IMR-90 (cell line): ENCODE data around the gene PSMD9. TPM values are rescaled to one million over a fixed set of nuclear protein-coding genes. Genes with fewer than 3 reads are reported as not detected.
A peak's percentile ranks its signal among the peaks of the same experiment; 100 is the strongest.
"Not testable (repeated sequence)": the region's sequence is repeated elsewhere in the genome, so short reads cannot be mapped to it uniquely, and the experiment has no call there.

Experiments
- ATAC-seq: fragments of 200-7000 bp; cut with Tn5 transposase; 2 replicates; pipeline ENCODE4 v1.9.1; 2020; ENCODE audit warnings: low read depth, mild to moderate bottlenecking, moderate library complexity
- BruUV-seq: library from RNA; stranded (reverse); fragments of 400-500 nt; replicated peaks from 2 replicates; lab custom pipeline; 2021; lab: Mats Ljungman, UMichigan
- CTCF ChIA-PET: fragments of 300-600 bp; formaldehyde crosslinking; extraction: SDS; loops from one replicate; lab custom pipeline; 2021; ENCODE audit warnings: antibody characterized with exemption; lab: Yijun Ruan, JAX
- POLR2A ChIA-PET: fragments of 300-600 bp; sonication (Branson Sonifier 250); formaldehyde crosslinking; loops from one replicate; lab custom pipeline; 2022; ENCODE audit warnings: antibody characterized with exemption; ENCODE audit not compliant: unreplicated experiment; lab: Charles Lee
- DNase-seq: peaks from one replicate; pipeline ENCODE4 v3.0.0; 2013
- H2AFZ ChIP-seq: replicated peaks from 2 replicates; pipeline ENCODE3; 2013; ENCODE audit warnings: low read length, mild to moderate bottlenecking; ENCODE audit not compliant: poor library complexity
- H2AK5ac ChIP-seq: 2 replicates; pipeline ENCODE4 v1.6.1; 2013; ENCODE audit warnings: low read depth, low read length, inconsistent platforms
- H2AK9ac ChIP-seq: replicated peaks from 2 replicates; pipeline ENCODE3; 2013; ENCODE audit warnings: mild to moderate bottlenecking, low read depth, low read length, moderate library complexity; ENCODE audit not compliant: poor library complexity
- H2BK120ac ChIP-seq: 2 replicates; pipeline ENCODE4 v1.6.1; 2013; ENCODE audit warnings: low read depth, low read length, inconsistent platforms
- H2BK15ac ChIP-seq: 3 replicates; pipeline ENCODE4 v1.6.1; 2013; ENCODE audit warnings: low read depth, low read length, inconsistent platforms
- H2BK20ac ChIP-seq: 2 replicates; pipeline ENCODE4 v1.6.1; 2013; ENCODE audit warnings: low read depth, mild to moderate bottlenecking, inconsistent platforms, low read length, moderate library complexity
- H2BK5ac ChIP-seq: 2 replicates; pipeline ENCODE4 v1.6.1; 2013; ENCODE audit warnings: mild to moderate bottlenecking, low read depth, low read length, inconsistent platforms; ENCODE audit not compliant: poor library complexity, severe bottlenecking
- H3K14ac ChIP-seq: replicated peaks from 2 replicates; pipeline ENCODE4 v1.6.1; 2013; ENCODE audit warnings: low read depth, low read length, inconsistent platforms
- H3K18ac ChIP-seq: 2 replicates; pipeline ENCODE4 v1.6.1; 2013; ENCODE audit warnings: low read depth, low read length, control low read depth
- H3K23ac ChIP-seq: 2 replicates; pipeline ENCODE4 v1.6.1; 2013; ENCODE audit warnings: low read depth, low read length, inconsistent platforms
- H3K27ac ChIP-seq: 2 replicates; pipeline ENCODE4 v1.5.1; 2013; ENCODE audit warnings: mild to moderate bottlenecking, control low read depth, low read length; ENCODE audit not compliant: insufficient read depth
- H3K27me3 ChIP-seq: 2 replicates; pipeline ENCODE4 v1.6.1; 2013; ENCODE audit warnings: low read length; ENCODE audit not compliant: control insufficient read depth, insufficient read depth
- H3K36me3 ChIP-seq: 2 replicates; pipeline ENCODE4 v1.6.1; 2013; ENCODE audit warnings: low read length, mixed read lengths; ENCODE audit not compliant: control insufficient read depth, insufficient read depth
- H3K4ac ChIP-seq: 2 replicates; pipeline ENCODE4 v1.6.1; 2013; ENCODE audit warnings: low read depth, low read length, inconsistent platforms
- H3K4me1 ChIP-seq: 2 replicates; pipeline ENCODE4 v1.6.1; 2013; ENCODE audit warnings: low read length, mixed read lengths; ENCODE audit not compliant: control insufficient read depth, insufficient read depth
- H3K4me2 ChIP-seq: 2 replicates; pipeline ENCODE4 v1.6.1; 2013; ENCODE audit warnings: low read depth, mild to moderate bottlenecking, control low read depth, low read length, moderate library complexity
- H3K4me3 ChIP-seq: 2 replicates; pipeline ENCODE4 v1.5.1; 2013; ENCODE audit warnings: low read depth, mild to moderate bottlenecking, control low read depth, low read length, moderate library complexity; ENCODE audit not compliant: insufficient read depth
- H3K56ac ChIP-seq: 2 replicates; pipeline ENCODE4 v1.6.1; 2013; ENCODE audit warnings: low read length, inconsistent platforms; ENCODE audit not compliant: insufficient read depth; ENCODE audit errors: extremely low read depth
- H3K79me1 ChIP-seq, 2 experiments: 2 replicates each; pipeline ENCODE4 v1.6.1; 2013; ENCODE audit warnings: low read length in 2 of 2, inconsistent platforms in 1 of 2, low read depth in 1 of 2
- H3K9ac ChIP-seq: 2 replicates; pipeline ENCODE4 v1.6.1; 2013; ENCODE audit warnings: low read depth, low read length, control low read depth
- H3K9me1 ChIP-seq: 2 replicates; pipeline ENCODE4 v1.6.1; 2013; ENCODE audit warnings: low read length, inconsistent platforms; ENCODE audit not compliant: insufficient read depth
- H3K9me3 ChIP-seq: 2 replicates; pipeline ENCODE4 v1.6.1; 2013; ENCODE audit warnings: low read length; ENCODE audit not compliant: control insufficient read depth, insufficient read depth
- H4K20me1 ChIP-seq: 2 replicates; pipeline ENCODE4 v1.6.1; 2013; ENCODE audit warnings: low read length, inconsistent platforms; ENCODE audit not compliant: insufficient read depth
- H4K5ac ChIP-seq: 2 replicates; pipeline ENCODE4 v1.6.1; 2013; ENCODE audit warnings: mild to moderate bottlenecking, low read depth, low read length, control low read depth
- H4K8ac ChIP-seq, 2 experiments: 2 replicates each; pipeline ENCODE4 v1.6.1; 2013; ENCODE audit warnings: low read depth in 2 of 2, low read length in 2 of 2, control low read depth in 1 of 2, inconsistent platforms in 1 of 2
- H4K91ac ChIP-seq: 2 replicates; pipeline ENCODE4 v1.6.1; 2013; ENCODE audit warnings: low read depth, low read length, inconsistent platforms; ENCODE audit not compliant: insufficient read depth
- WGBS, 2 experiments: methylation state at CpG; one replicate each; pipeline versions ENCODE4 v1.1.5 to v1.1.7; 2013; ENCODE audit warnings: missing lambda C conversion rate in 2 of 2; ENCODE audit not compliant: insufficient read length in 1 of 2; ENCODE audit errors: extremely low coverage in 2 of 2; 5-methylcytosine and 5-hydroxymethylcytosine counted together
- dilution Hi-C: fragments of 300-500 bp; cut with HindIII; formaldehyde crosslinking; loops from one replicate; pipeline ENCODE4 v1.14.3; 2018; ENCODE audit warnings: low sequenced_read_pairs; ENCODE audit not compliant: unreplicated experiment
- in situ Hi-C: fragments of 300-500 bp; cut with MboI; formaldehyde crosslinking; loops from 3 replicates; pipeline ENCODE4 v1.14.3; 2019; ENCODE audit warnings: low sequenced_read_pairs, inconsistent platforms, mixed read lengths
- intact Hi-C: fragments of 100-400 bp; cut with micrococcal nuclease; formaldehyde crosslinking; loops from 2 replicates; pipeline ENCODE4 v1.10.0; 2022
- polyA plus RNA-seq, 3 experiments: library from polyadenylated mRNA; depleted of rRNA; stranded (reverse); fragments of >200 nt; gene quantifications; 2 replicates each; pipeline ENCODE4 v1.2.3, GENCODE V29; 2012; ENCODE audit warnings: low replicate concordance in 1 of 3
- total RNA-seq: library from RNA; depleted of rRNA; stranded (reverse); fragments of >200 nt; gene quantifications from 2 replicates; pipeline ENCODE4 v1.2.3, GENCODE V29; 2012

PSMD9 gene
- total and polyA plus RNA-seq, 2 of the 4 experiments (the other 2 are of a cell fraction), result 135 to 142 TPM

GRCh38 chr12:121860699-121861098, 27.9 kb upstream of the PSMD9 start:
- H3K27me3 ChIP-seq, DNase-seq, H3K9me3 ChIP-seq, H3K36me3 ChIP-seq, in situ Hi-C loops, H3K23ac ChIP-seq, H2BK20ac ChIP-seq, H3K79me1 ChIP-seq, H2BK15ac ChIP-seq, H3K14ac ChIP-seq, H2BK120ac ChIP-seq, H2AK5ac ChIP-seq, H3K4me3 ChIP-seq, dilution Hi-C loops, BruUV-seq, H3K18ac ChIP-seq, H4K91ac ChIP-seq, H3K4me2 ChIP-seq, H4K5ac ChIP-seq, H3K56ac ChIP-seq, H2BK5ac ChIP-seq, H3K27ac ChIP-seq, POLR2A ChIA-PET, H4K20me1 ChIP-seq, CTCF ChIA-PET, intact Hi-C loops, ATAC-seq, H3K4ac ChIP-seq, H3K9ac ChIP-seq: not testable (repeated sequence)
- Histone ChIP-seq H3K4me1 (peaks cover 19% of the 10 kb centered on the region), H2AFZ (peak overlapping the region; percentile 75), H2AK9ac (peak overlapping the region; percentile 82), H4K8ac (0 out of 4 replicates have a peak overlapping the region, but pooled peaks of 1 of the 2 experiments have one; percentile 17), H3K9me1 (peaks cover 14% of the 10 kb centered on the region)
- WGBS, 2 experiments, result 100% methylated on average over 1 of the region's 4 CpGs; no CpG with 5 or more reads in 1 of the 2 experiments
